Loucy (cell line): ENCODE data around the gene DNM1.

ENCODE experiments used
- EZH2phosphoT487 ChIP-seq: fragments of 200-600 bp; IDR thresholded peaks from 2 replicates; pipeline ENCODE4 v1.6.1; 2018; ENCODE audit warnings: antibody characterized with exemption, mild to moderate bottlenecking, moderate library complexity, borderline replicate concordance
- TF ChIP-seq, protein P1 (sequence below): fragments of 200-600 bp; sonication (generic); conservative IDR thresholded peaks from 2 replicates; pipeline ENCODE4 v1.5.1; 2014; ENCODE audit warnings: mild to moderate bottlenecking, antibody characterized with exemption, low read length

DNA sequence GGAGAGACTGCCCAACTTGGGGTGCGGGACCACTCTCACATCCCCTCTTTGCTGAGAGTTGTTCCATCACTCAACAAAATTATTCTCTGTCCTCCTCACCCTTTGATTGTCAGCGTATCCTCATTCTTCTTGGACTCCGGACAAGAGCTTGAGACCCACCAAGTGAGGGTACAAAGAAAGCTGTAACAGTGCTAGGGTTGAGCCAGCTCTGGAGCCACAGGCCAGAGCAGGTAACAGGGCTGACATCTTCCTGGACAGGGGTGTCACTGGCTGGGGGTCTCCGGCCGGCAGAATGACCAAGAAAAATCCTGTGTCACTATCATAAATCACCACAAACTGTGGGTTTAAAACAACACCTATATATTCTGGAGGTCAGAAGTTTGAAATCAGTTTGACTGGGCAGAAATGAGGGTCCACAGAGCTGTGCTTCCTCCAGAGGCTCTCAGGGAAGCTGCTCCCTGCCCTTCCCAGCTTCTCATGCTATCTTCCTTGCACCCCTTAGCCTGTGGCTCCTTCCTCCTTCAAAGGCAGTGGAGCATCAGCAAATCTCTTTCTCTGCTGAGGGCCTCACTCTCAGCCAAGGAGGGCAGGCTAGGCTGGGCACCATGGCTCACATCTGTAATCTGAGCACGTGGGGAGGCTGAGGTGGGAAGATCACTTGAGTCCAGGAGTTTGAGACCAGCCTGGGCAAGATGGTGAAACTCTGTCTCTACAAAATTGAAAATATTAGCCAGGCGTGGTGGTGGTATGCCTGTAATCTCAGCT lies 47.3 kb upstream of the DNM1 start:
- TF ChIP-seq, protein P1, sequence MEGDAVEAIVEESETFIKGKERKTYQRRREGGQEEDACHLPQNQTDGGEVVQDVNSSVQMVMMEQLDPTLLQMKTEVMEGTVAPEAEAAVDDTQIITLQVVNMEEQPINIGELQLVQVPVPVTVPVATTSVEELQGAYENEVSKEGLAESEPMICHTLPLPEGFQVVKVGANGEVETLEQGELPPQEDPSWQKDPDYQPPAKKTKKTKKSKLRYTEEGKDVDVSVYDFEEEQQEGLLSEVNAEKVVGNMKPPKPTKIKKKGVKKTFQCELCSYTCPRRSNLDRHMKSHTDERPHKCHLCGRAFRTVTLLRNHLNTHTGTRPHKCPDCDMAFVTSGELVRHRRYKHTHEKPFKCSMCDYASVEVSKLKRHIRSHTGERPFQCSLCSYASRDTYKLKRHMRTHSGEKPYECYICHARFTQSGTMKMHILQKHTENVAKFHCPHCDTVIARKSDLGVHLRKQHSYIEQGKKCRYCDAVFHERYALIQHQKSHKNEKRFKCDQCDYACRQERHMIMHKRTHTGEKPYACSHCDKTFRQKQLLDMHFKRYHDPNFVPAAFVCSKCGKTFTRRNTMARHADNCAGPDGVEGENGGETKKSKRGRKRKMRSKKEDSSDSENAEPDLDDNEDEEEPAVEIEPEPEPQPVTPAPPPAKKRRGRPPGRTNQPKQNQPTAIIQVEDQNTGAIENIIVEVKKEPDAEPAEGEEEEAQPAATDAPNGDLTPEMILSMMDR, result no peak
- no peak for TF ChIP-seq EZH2phosphoT487
